GM19239 (cell line): ENCODE measurements around the gene STEAP3.
"Not testable (repeated sequence)": the region's sequence is repeated elsewhere in the genome, so short reads cannot be mapped to it uniquely, and the experiment has no call there.

ENCODE experiments used
- DNase-seq: peaks from one replicate; pipeline ENCODE4 v3.0.0; 2011; ENCODE audit warnings: low spot score; ENCODE audit not compliant: insufficient read length
- FAIRE-seq: peaks from 2 replicates; lab custom pipeline; 2011; peaks lifted over from hg19 to GRCh38; lab: Jason Lieb, UNC

STEAP3 gene

DNA sequence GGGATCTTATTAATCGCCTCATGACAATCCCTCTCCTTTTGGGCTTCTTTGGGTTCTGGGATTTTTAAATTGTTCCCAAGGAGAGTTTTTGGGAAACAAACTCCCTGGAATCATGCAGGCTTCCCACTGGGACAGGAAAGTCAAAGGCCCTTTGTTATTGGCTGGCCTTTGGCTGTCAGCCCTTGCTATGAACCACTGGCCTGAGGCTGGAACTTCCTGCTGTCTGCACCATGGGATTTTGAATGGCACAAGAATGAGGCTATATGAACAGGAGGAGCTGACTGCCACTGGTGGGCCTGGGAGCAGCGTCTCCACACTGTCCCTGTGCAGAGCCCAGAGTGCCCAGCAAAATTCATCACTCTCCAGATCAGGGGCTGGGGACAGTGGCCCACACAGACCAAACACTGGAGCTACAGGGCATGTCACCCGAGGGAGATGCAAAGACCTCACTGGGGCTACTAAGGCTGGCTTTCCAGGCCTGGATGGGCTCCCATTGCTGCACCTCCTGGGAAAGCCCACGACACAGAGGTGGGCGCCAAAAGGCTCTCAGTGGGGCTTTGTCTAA lies 35.7 kb downstream of the STEAP3 start:
- DNase-seq (no peak), FAIRE-seq (no peak)

DNA sequence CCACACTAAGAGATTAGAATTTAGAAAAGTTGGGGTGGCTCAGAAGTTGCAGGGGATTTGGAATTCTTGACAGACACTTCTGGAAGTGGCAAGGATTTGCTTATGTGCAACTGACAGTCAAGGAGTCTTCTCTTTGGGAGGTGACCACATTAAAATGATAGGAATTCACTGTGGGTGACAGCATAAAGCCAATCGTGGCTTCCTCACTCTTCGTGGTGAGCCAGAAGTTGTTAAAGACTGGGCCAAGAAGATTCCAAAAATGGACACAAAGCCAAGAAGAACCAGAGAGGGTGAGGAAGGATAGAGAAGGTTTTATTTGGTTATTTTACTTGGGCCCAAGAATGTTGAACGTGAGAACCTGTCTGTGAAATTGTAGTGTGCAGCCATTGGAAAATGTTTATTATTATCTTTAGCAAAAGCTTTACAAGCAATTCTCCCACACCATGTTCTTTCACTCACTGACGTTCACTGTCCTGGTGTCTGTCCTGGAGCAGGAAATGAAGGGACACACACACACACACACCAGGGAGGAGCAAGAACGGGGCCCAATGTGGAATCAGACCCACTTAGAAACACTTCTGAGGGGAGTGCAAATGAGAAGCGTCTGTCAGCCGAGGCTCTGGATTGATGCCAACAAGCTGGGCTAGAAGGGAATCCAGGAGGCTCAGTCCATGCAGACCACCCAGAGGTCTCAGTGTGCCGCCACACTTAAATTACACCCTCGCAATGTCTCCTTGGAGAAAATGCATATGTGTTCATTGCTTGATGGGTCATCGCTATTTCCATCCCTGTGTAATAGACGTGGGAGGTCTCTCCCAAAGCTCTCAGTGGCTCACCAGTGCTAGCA lies 37.2 kb downstream of the STEAP3 start:
- DNase-seq (no peak), FAIRE-seq (no peak)

GRCh38 chr2:119261493-119262225 lies 38.0 kb downstream of the STEAP3 start:
- FAIRE-seq (no peak), DNase-seq (no peak)

DNA sequence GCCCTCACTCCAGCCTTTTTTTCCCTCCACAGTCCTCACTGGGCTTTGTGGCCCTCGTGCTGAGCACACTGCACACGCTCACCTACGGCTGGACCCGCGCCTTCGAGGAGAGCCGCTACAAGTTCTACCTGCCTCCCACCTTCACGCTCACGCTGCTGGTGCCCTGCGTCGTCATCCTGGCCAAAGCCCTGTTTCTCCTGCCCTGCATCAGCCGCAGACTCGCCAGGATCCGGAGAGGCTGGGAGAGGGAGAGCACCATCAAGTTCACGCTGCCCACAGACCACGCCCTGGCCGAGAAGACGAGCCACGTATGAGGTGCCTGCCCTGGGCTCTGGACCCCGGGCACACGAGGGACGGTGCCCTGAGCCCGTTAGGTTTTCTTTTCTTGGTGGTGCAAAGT lies 39.4 kb downstream of the STEAP3 start:
- no peak for DNase-seq
- FAIRE-seq: no peak

GRCh38 chr2:119263656-119264055 lies 40.0 kb downstream of the STEAP3 start:
- DNase-seq (no peak), FAIRE-seq (no peak)

- peak; percentile 69 for DNase-seq
- FAIRE-seq: peak; percentile 89
Measured at GRCh38 chr2:119264781-119265692, 41.4 kb downstream of the STEAP3 start.

- DNase-seq (no peak), FAIRE-seq (no peak)
Measured at GRCh38 chr2:119265693-119266066, 42.0 kb downstream of the STEAP3 start.

DNA sequence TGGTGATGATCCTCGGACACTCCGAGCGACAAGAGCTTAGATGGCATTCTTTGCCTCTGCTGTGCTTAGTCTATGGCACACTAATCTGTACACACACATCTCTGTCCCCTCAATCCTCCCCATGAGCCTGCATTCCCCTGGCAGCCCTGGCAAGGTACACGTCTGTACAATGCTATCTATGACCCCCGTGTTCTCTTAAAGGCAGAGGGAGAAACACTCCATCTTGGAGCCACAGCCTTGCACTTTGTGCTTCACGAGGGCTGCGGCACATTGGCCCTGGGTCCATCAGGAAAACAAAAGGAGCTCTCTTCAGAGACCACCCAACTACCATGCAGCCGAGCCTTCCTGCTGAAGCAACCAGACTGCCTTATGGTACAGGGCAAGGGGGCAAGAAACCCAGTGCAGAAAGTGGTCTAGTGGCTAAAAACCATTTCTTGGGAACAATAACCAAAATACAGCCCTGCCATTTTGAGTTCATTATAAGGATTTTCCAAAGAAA lies 42.5 kb downstream of the STEAP3 start:
- no peak for DNase-seq
- no peak for FAIRE-seq

GRCh38 chr2:119267604-119268003 lies 44.0 kb downstream of the STEAP3 start:
- no peak for FAIRE-seq
- DNase-seq: no peak

DNA sequence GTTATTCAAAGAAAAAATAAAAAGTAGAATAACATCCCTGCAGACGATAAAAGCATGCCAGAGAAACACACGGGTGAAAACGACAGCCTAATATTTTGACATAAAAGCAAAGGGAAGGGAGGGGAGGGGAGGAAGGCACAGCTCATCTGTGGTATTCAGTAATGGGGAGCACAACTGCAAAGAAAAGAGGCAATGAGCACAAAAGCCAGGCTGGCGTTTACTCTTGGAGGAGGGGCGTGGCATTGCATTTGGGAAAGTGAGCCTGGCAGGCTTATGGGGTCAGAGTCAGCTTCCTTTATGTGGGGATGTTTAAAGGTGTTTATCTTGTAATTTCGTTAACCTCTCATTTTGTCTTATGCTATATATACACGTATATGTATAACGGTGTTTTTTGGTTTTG lies 53.2 kb downstream of the STEAP3 start:
- DNase-seq (no peak), FAIRE-seq (no peak)

- FAIRE-seq, DNase-seq: not testable (repeated sequence)
Measured at GRCh38 chr2:119278385-119278784, 54.8 kb downstream of the STEAP3 start.

- no peak for DNase-seq
- no peak for FAIRE-seq
Measured at GRCh38 chr2:119278946-119279345, 55.3 kb downstream of the STEAP3 start.

GRCh38 chr2:119279666-119280065 lies 56.0 kb downstream of the STEAP3 start:
- FAIRE-seq: no peak
- DNase-seq: no peak

GRCh38 chr2:119280680-119281079 lies 57.0 kb downstream of the STEAP3 start:
- FAIRE-seq (no peak), DNase-seq (no peak)

DNA sequence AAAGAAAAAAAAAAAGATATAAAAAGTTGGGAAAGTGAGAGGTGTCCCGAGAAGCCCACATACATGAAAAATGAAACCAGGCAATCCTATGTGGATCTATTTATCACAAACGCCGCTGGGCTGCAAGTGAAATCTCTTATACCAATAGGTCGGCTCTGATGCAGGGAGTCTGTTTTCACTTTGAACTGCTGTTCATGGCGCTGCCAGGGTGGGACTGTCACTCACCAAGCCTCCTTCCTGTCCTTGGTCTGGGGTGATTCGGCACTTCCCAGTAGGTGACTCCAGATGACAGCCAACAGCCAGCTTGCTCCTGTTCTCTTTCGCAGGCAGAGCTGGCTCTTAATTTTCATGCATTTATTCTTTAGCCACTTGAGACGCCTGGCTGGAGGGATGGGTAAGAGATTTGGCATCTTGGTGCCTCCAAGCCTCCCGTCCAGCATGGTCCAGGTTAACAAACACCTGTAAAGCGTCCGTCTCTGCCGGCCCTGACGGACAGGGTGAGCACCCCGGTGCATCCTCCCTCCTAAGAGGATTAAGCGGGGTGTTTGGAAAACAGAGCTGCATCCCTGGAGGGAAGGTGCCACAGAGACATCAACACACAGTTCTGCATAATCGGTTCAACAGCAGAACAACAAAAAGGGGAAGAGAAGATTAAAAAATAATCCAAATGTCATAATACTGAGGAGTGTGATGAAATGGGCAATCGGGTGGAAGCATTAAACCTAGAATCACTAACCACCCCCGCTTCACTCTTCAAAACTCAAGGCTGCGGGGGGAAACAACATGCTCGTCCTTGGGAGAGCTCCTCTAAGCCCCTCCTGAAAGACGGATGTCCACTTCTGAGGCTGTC lies 58.7 kb downstream of the STEAP3 start:
- FAIRE-seq: no peak
- no peak for DNase-seq

GRCh38 chr2:119282996-119283511 lies 59.4 kb downstream of the STEAP3 start:
- DNase-seq: no peak
- no peak for FAIRE-seq

GRCh38 chr2:119283873-119284331 lies 60.3 kb downstream of the STEAP3 start:
- DNase-seq (no peak), FAIRE-seq (no peak)

- FAIRE-seq (no peak), DNase-seq (no peak)
Measured at GRCh38 chr2:119286661-119287060, 63.0 kb downstream of the STEAP3 start.

DNA sequence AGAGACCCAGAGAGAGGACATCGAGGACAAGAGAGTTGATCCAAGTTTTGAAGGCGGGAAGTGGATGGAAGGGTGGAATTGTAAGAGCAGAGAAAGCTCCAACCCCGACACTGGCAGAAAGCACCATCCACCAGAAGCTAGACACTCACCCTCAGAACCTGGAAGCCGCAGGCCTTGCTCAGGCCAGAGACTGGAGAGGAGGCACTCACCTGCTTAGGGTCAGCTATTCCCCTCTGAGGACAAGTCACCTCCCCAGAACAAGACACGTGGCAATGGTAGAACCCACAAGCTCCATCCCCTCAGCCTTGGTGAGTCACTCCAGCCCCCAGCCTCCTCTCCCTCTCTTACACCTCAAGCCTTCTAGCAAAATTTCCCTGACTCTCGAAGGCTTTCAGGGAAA lies 64.9 kb downstream of the STEAP3 start:
- no peak for DNase-seq
- no peak for FAIRE-seq
